Effector memory CD4-positive, alpha-beta T cell (primary cell): Measurements from ENCODE around the gene FKBP11.
A peak's percentile ranks its signal among the peaks of the same experiment; 100 is the strongest.
"Not testable (repeated sequence)": the region's sequence is repeated elsewhere in the genome, so short reads cannot be mapped to it uniquely, and the experiment has no call there.

Experiments used
- DNase-seq, 3 donors: peaks; one replicate each; pipeline ENCODE4 v3.0.0-alpha.2; 2020
- H3K27ac ChIP-seq: 2 replicates; pipeline ENCODE4 v1.7.0; 2013; ENCODE audit warnings: mild to moderate bottlenecking, low read length, moderate library complexity; ENCODE audit not compliant: insufficient read depth, poor library complexity, severe bottlenecking
- H3K27me3 ChIP-seq: replicated peaks from 2 replicates; pipeline ENCODE4 v1.7.0; 2013; ENCODE audit warnings: mild to moderate bottlenecking, low read length; ENCODE audit not compliant: insufficient read depth, control insufficient read depth, poor library complexity, severe bottlenecking
- H3K36me3 ChIP-seq: 2 replicates; pipeline ENCODE4 v1.7.0; 2013; ENCODE audit warnings: mild to moderate bottlenecking, low read length, moderate library complexity; ENCODE audit not compliant: control insufficient read depth, insufficient read depth
- H3K4me1 ChIP-seq: 2 replicates; pipeline ENCODE4 v1.7.0; 2013; ENCODE audit warnings: low read length, mild to moderate bottlenecking; ENCODE audit not compliant: control insufficient read depth, insufficient read depth, poor library complexity, severe bottlenecking
- H3K4me3 ChIP-seq: 2 replicates; pipeline ENCODE4 v1.7.0; 2013; ENCODE audit warnings: low read length, low read depth, mild to moderate bottlenecking; ENCODE audit not compliant: insufficient read depth, poor library complexity, severe bottlenecking
- H3K9me3 ChIP-seq: 2 replicates; pipeline ENCODE4 v1.7.0; 2013; ENCODE audit warnings: mild to moderate bottlenecking, low read length, moderate library complexity; ENCODE audit not compliant: control insufficient read depth

Gene FKBP11

DNA sequence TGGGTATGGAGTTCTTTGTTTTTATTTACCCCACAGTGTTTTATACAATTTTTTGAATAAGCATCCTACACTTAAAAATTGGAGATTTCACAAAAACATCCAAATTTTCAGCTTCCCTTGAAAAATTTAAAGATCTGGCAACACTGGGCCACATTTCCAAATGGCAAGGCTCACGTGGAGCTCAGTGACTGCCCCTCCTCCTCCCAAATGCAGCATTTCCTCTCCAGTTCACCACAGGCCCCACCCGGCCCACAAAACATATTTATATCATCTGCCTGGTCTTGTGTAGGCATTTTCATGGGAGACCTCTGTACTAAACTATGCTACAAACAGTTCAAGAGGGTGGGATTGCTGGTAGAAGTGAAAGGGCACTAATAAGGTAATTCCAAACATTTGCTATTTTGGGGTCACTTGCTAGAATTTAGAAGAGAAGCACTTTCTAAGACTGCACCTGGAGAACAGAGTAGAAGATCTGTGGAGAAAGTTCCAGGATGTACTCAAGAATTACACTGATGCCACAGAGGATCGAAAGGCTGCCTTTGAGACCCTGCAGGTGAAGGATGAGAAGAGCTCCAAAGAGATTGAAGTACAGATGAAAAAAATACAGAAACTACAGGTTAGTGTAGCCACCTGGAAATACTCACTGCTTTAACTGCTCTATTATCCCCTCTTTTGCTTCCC, 7.3 kb downstream of the FKBP11 start:
- Histone ChIP-seq H3K4me1 (peaks cover 23% of the 10 kb centered on the region), H3K9me3 (no peaks in the 10 kb centered on the region), H3K27me3 (no peaks in the 10 kb centered on the region), H3K36me3 (peaks cover 10% of the 10 kb centered on the region), H3K27ac (peak overlapping the region; percentile 58), H3K4me3 (peak overlapping the region; percentile 54)
- peak in 2 of 3 donors; percentile 11 to 18 for DNase-seq

DNA sequence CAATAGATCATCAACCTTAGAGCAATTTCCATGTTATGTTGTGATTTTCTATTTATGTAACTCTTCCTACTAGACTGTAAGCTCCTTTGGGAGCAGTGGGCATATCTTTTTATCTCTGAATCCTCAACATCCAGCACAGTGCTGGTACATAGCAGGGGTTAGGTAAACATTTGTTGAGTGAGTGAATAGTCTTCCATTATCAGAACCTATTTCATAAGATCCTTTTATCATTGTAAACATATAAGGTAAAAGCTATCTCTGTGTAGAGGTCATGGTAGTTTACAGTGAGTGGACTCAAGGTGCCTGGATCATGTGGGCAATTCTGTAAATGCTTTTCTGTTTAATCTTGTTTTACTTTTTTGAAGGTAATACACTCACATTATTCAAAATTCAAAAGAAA, 15.1 kb downstream of the FKBP11 start:
- Histone ChIP-seq H3K36me3 (no peaks in the 10 kb centered on the region), H3K4me1 (no peaks in the 10 kb centered on the region), H3K27ac (no peak overlapping the region), H3K9me3 (no peaks in the 10 kb centered on the region), H3K27me3 (no peaks in the 10 kb centered on the region), H3K4me3 (no peak overlapping the region)
- no peak for DNase-seq

DNA sequence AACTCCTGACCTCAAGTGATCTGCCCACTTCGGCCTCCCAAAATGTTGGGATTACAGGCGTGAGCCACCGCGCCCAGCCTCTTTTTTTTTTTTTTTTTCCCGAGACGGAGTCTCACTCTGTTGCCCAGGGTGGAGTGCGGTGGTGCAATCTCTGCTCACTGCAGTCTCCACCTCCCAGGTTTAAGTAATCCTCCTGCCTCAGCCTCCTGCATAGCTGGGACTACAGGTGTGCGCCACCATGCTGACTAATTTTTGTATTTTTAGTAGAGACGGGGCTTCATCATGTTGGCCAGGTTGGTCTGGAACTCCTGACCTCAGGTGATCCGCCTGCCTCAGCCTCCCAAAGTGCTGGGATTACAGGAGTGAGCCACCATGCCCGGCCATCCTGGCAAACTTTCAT, 15.6 kb downstream of the FKBP11 start:
- not testable (repeated sequence) for H3K27me3 ChIP-seq, H3K9me3 ChIP-seq, H3K36me3 ChIP-seq, H3K4me1 ChIP-seq, H3K27ac ChIP-seq, H3K4me3 ChIP-seq, DNase-seq

DNA sequence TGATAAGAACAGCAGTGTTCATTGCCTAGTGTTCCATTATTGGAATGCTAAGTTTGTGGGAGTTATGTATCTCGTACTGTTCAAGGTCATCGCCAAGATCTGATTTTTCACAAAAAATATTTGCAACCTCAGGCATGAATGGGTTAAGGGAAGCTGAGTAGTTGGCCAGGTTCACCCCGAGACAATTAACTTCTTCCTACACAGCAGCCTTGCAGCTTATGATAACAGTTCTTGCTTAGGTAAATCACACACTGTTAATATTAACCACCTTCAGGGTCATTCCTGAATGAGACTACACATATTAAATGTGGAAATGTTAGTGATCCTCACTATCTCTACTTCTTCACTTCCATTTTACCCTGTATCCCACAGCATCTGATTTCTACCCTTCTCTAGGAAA, 18.0 kb downstream of the FKBP11 start:
- no peaks in the 10 kb centered on the region for H3K36me3 ChIP-seq
- H3K27ac ChIP-seq, result no peak overlapping the region
- H3K9me3 ChIP-seq, result no peaks in the 10 kb centered on the region
- no peak overlapping the region for H3K4me3 ChIP-seq
- peaks cover 5% of the 10 kb centered on the region for H3K4me1 ChIP-seq
- no peaks in the 10 kb centered on the region for H3K27me3 ChIP-seq
- DNase-seq, result no peak

DNA sequence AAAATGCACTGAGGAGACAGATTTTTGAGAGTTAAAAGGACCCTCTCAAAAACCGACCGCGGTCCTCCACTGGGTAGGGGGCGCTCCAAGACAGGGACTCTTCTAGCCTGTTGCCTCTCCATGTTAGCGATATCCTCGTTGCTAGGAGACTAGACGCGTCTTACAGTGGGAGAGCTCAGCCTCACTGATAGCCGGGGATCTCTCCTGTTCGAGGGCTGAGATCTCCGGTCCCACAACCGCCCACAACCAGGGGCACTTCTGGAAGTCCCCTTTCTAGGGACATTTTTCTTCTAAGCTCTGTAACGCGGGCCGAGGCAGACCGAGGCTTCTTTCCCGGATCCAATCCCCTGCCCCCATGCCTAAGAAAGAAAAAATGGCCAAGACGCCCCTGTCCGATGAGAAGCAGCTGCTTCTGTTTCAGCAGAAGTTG, 21.3 kb downstream of the FKBP11 start:
- DNase-seq, result peak; percentile 60 to 72 (median 67)
- H3K27ac ChIP-seq, result no peak overlapping the region
- no peaks in the 10 kb centered on the region for H3K9me3 ChIP-seq
- H3K4me3 ChIP-seq, result peak overlapping the region; percentile 19
- no peaks in the 10 kb centered on the region for H3K27me3 ChIP-seq
- no peaks in the 10 kb centered on the region for H3K36me3 ChIP-seq
- peaks cover 5% of the 10 kb centered on the region for H3K4me1 ChIP-seq

DNA sequence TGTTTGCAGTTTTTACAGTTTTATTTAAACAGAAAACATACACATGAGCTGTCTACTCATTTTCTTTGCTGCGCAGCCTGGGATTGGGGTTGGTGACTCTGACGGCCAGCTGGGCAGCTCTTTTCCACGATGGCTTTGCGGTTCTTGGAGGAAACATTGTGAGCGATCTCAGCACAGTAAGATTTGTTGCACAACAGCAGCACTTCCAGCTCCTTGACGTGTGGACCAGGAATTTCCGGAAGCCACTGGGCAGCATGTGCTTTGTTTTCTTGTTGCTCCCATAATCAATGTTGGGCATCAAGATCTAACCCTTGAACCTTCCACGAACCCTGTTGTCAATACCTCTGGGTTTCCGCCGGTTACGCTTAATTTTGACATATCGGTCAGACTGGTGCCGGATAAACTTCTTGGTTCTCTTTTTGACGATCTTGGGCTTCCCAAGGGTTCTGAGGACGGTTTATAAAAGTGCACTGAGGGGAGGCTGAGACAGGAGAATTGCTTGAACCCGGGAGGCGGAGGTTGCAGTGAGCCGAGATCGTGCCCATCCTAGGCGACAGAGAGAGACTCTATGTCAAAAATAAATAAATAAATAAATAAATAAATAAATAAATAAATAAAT, 21.8 kb downstream of the FKBP11 start:
- no peak overlapping the region for H3K27ac ChIP-seq
- no peaks in the 10 kb centered on the region for H3K27me3 ChIP-seq
- H3K9me3 ChIP-seq, result no peaks in the 10 kb centered on the region
- peaks cover 5% of the 10 kb centered on the region for H3K4me1 ChIP-seq
- H3K4me3 ChIP-seq, result no peak overlapping the region
- H3K36me3 ChIP-seq, result no peaks in the 10 kb centered on the region
- no peak for DNase-seq

DNA sequence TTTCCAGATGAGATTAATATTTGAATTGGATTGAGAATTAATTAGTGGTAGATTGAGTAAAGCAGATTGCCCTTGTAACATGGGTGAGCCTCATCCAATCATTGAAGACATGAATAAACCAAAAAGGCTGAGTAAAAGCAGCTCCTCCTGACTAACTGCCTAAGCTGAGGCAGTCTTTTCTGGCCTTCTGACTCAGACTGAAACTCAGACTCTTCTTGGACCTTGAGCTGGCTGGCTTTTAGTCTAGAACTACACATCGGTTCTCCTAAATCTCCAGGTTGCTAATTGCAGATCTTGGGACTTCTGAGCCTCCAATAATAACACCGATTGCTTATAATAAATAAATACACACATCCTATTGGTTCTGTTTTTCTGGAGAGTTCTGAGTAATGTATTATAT, 24.0 kb downstream of the FKBP11 start:
- Histone ChIP-seq H3K4me3 (no peak overlapping the region), H3K36me3 (no peaks in the 10 kb centered on the region), H3K4me1 (peaks cover 5% of the 10 kb centered on the region), H3K27me3 (no peaks in the 10 kb centered on the region), H3K9me3 (no peaks in the 10 kb centered on the region), H3K27ac (no peak overlapping the region)
- no peak for DNase-seq

DNA sequence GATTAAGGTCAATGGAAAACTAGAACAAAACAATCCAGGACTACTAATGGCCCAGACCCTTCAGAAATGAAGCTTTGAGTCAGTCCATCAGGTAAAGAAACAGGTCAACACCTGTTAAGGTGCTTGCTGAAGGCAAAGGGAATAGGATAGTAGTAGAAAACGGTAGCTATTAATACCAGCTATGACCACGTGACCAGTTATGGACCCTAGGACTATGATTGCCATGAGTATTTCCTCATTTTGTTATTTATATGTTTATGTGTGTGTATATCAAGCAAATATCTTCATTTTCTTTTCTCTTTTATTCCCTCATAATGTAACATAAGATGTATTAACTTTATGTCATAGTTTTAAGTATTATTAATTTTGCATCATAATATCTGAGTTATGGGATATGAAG, 25.6 kb downstream of the FKBP11 start:
- Histone ChIP-seq H3K27ac (no peak overlapping the region), H3K4me1 (peaks cover 5% of the 10 kb centered on the region), H3K4me3 (no peak overlapping the region), H3K9me3 (no peaks in the 10 kb centered on the region), H3K36me3 (no peaks in the 10 kb centered on the region), H3K27me3 (no peaks in the 10 kb centered on the region)
- DNase-seq, result no peak

DNA sequence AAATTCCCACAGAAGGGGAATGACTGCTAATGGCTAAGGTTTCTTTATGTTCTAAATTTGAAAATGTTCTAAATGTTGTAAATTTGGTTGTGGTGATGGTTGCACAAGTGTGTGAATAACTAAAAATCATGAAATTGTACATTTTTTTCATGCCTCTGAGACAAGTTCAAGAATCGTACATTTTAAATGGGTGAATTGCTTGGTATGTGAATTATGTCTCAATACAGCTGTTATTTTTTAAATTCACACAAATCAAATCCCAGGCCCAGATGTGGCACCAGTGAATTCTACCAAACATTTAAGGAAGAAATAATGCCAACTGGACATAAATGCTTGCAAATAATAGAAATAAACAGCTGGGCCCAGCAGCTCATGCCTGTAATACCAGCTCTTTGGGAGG, 31.0 kb downstream of the FKBP11 start:
- peaks cover 8% of the 10 kb centered on the region for H3K4me1 ChIP-seq
- no peak overlapping the region for H3K4me3 ChIP-seq
- peaks cover 13% of the 10 kb centered on the region for H3K27me3 ChIP-seq
- H3K36me3 ChIP-seq, result no peaks in the 10 kb centered on the region
- no peak overlapping the region for H3K27ac ChIP-seq
- H3K9me3 ChIP-seq, result no peaks in the 10 kb centered on the region
- no peak for DNase-seq

DNA sequence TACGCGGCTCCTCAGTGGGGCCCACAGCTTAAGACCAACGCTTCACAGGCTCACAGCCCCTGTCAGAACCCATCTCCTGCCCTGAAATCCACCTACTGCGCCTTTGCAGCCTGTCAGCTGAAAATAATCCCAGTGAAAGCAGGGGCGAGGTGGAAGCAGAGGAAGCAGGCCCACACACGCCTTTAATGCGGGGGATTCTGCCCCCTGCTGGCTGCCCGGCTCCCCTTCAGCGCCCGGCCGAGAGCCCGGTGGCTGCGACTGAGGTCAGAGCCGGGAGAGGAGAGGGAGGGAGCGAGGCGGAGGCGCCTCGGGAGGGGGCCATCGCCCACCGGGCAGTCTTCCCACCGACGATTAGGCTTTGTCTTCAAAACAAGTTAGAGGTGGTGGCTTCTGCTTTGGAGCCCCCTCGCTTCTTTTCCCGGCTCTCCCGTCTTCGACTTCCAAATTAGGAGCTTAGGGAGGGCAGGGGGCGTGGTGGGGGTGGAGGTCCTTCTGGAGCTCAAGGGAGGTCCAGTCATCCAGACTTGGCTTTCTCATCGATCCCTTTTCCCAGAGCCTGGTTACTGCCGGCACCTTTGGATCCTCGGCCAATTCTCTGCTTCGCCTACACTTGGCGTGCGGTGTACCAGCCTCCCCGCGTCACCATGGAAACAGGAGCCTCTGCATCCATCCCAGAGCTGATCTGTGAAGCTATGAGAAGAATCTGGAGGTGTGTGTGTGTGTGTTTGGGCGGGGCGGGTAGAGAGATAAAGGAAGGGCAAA, 34.5 kb downstream of the FKBP11 start:
- no peaks in the 10 kb centered on the region for H3K36me3 ChIP-seq
- H3K27me3 ChIP-seq, result peaks cover 13% of the 10 kb centered on the region
- H3K4me3 ChIP-seq, result peak overlapping the region; percentile 17
- H3K27ac ChIP-seq, result no peak overlapping the region
- H3K9me3 ChIP-seq, result no peaks in the 10 kb centered on the region
- DNase-seq, result peak; percentile 44 to 54 (median 51)
- H3K4me1 ChIP-seq, result peaks cover 8% of the 10 kb centered on the region
